GM12878 (cell line): Measurements from ENCODE around the gene LURAP1L. TPM values are rescaled to one million over a fixed set of nuclear protein-coding genes. Genes with fewer than 3 reads are reported as not detected.
A peak's percentile ranks its signal among the peaks of the same experiment; 100 is the strongest.

Source experiments
- ATAC-seq: fragments of 200-7000 bp; cut with Tn5 transposase; 3 replicates; pipeline ENCODE4 v1.9.1; 2020; ENCODE audit warnings: mild to moderate bottlenecking, moderate library complexity
- BruUV-seq: library from RNA; stranded (reverse); fragments of 400-500 nt; replicated peaks from 2 replicates; lab custom pipeline; 2021; lab: Mats Ljungman, UMichigan
- CTCF ChIA-PET: fragments of 300-600 bp; sonication (Branson Sonifier 250); formaldehyde crosslinking; extraction: SDS; loops from one replicate; lab custom pipeline; 2021; ENCODE audit warnings: inconsistent platforms; lab: Yijun Ruan, JAX
- POLR2A ChIA-PET: fragments of 350-600 bp; formaldehyde crosslinking; extraction: SDS; loops from one replicate; lab custom pipeline; 2021; ENCODE audit warnings: inconsistent platforms; lab: Charles Lee
- RAD21 ChIA-PET: fragments of 300-600 bp; sonication (Branson Sonifier 250); formaldehyde crosslinking; loops from one replicate; lab custom pipeline; 2023; ENCODE audit warnings: antibody characterized with exemption; ENCODE audit not compliant: unreplicated experiment; lab: Charles Lee
- SMC1A ChIA-PET: fragments of 300-600 bp; sonication (Branson Sonifier 250); formaldehyde crosslinking; loops from one replicate; lab custom pipeline; 2023; ENCODE audit not compliant: unreplicated experiment, uncharacterized antibody; lab: Charles Lee
- DNase-seq: peaks from one replicate; pipeline ENCODE4 v3.0.0-alpha.2; 2011; ENCODE audit warnings: low read depth, low spot score
- FAIRE-seq: peaks from 3 replicates; lab custom pipeline; 2011; peaks lifted over from hg19 to GRCh38; lab: Jason Lieb, UNC
- H2AFZ ChIP-seq: 2 replicates; pipeline ENCODE4 v1.6.0; 2011; ENCODE audit warnings: low read depth, low read length, control low read depth; ENCODE audit not compliant: control insufficient read depth
- H3K27ac ChIP-seq: 2 replicates; pipeline ENCODE4 v1.5.1; 2011; ENCODE audit warnings: control low read depth; ENCODE audit not compliant: control insufficient read depth, insufficient read depth
- H3K27me3 ChIP-seq, 2 experiments: replicated peaks in 1 of 2; 2 replicates each; pipeline versions ENCODE4 v1.6.0 to v1.6.1; 2011; ENCODE audit warnings: low read length in 1 of 2; ENCODE audit not compliant: control insufficient read depth in 2 of 2, insufficient read depth in 2 of 2
- H3K36me3 ChIP-seq, 2 experiments: 2 replicates each; pipeline ENCODE4 v1.5.1; 2011; ENCODE audit warnings: low read length in 1 of 2; ENCODE audit not compliant: control insufficient read depth in 2 of 2, insufficient read depth in 2 of 2
- H3K4me1 ChIP-seq: 2 replicates; pipeline ENCODE4 v1.6.1; 2011; ENCODE audit warnings: mild to moderate bottlenecking, low read length, moderate library complexity, mixed read lengths; ENCODE audit not compliant: control insufficient read depth, insufficient read depth
- H3K4me2 ChIP-seq: 2 replicates; pipeline ENCODE4 v1.6.0; 2011; ENCODE audit warnings: control low read depth; ENCODE audit not compliant: control insufficient read depth, insufficient read depth
- H3K4me3 ChIP-seq: fragments of 200-600 bp; sonication (generic); 2 replicates; pipeline ENCODE4 v1.5.1; 2016
- H3K79me2 ChIP-seq: 2 replicates; pipeline ENCODE4 v1.6.0; 2011; ENCODE audit warnings: low read length; ENCODE audit not compliant: control insufficient read depth, insufficient read depth
- H3K9ac ChIP-seq: 2 replicates; pipeline ENCODE4 v1.8.0; 2011; ENCODE audit warnings: low read length, control low read depth, mixed read lengths; ENCODE audit not compliant: control insufficient read depth, insufficient read depth
- H3K9me3 ChIP-seq: replicated peaks from 3 replicates; pipeline ENCODE4 v1.5.1; 2011; ENCODE audit warnings: mild to moderate bottlenecking, low read length; ENCODE audit not compliant: control insufficient read depth, insufficient read depth
- H4K20me1 ChIP-seq: 2 replicates; pipeline ENCODE4 v1.6.0; 2011; ENCODE audit not compliant: control insufficient read depth, insufficient read depth
- GABPA ChIP-seq: IDR thresholded peaks from 2 replicates; pipeline ENCODE4 v1.6.1; 2014; ENCODE audit warnings: antibody characterized with exemption, low read depth, mild to moderate bottlenecking, inconsistent platforms
- HCFC1 ChIP-seq: fragments of 150-350 bp; IDR thresholded peaks from 2 replicates; pipeline ENCODE4 v1.6.1; 2014; ENCODE audit warnings: low read length
- HDGF ChIP-seq: fragments of 450-650 bp; IDR thresholded peaks from 2 replicates; pipeline ENCODE4 v1.6.1; 2016; ENCODE audit warnings: antibody characterized with exemption
- LARP7 ChIP-seq: fragments of 450-650 bp; IDR thresholded peaks from 2 replicates; pipeline ENCODE4 v1.6.1; 2017; ENCODE audit warnings: mild to moderate bottlenecking
- MTA2 ChIP-seq: fragments of 450-650 bp; IDR thresholded peaks from 2 replicates; pipeline ENCODE4 v1.6.1; 2016; ENCODE audit warnings: low read depth, mild to moderate bottlenecking, moderate library complexity
- TCF3 ChIP-seq: IDR thresholded peaks from 2 replicates; pipeline ENCODE4 v1.6.1; 2012; ENCODE audit warnings: low read depth, mild to moderate bottlenecking, low read length, borderline replicate concordance; ENCODE audit not compliant: insufficient read depth
- ZZZ3 ChIP-seq: IDR thresholded peaks from 2 replicates; pipeline ENCODE4 v1.6.1; 2011; ENCODE audit warnings: low read depth; ENCODE audit not compliant: control insufficient read depth, insufficient read length
- WGBS: methylation state at CpG from one replicate; pipeline ENCODE4 v1.1.6; 2016; ENCODE audit warnings: low lambda C conversion rate; ENCODE audit not compliant: insufficient replicate concordance, insufficient coverage; ENCODE audit errors: missing lambda C conversion rate; 5-methylcytosine and 5-hydroxymethylcytosine counted together
- in situ Hi-C: fragments of 300-500 bp; cut with MboI; formaldehyde crosslinking; loops from 9 replicates; pipeline ENCODE4 v1.14.3; 2018; ENCODE audit warnings: mixed read lengths
- intact Hi-C: fragments of 100-400 bp; cut with micrococcal nuclease; formaldehyde crosslinking; loops from one replicate; pipeline ENCODE4 v1.14.2; 2022; ENCODE audit not compliant: unreplicated experiment
- polyA plus RNA-seq, 11 experiments: library from polyadenylated mRNA; depleted of rRNA in 4 of 11; unstranded in 6 of 11; stranded (reverse) in 5 of 11; fragments of >200 nt; fragmentation: Nextera tagmentation in 4 of 11; fragmentation: Illumina TruSeq in 1 of 11; extraction: Ambion mirVana in 4 of 11; extraction: Trizol in 1 of 11; gene quantifications; 1 replicate in 1 of 11; 2 replicates in 10 of 11; pipeline versions ENCODE4 v1.2.1 to v1.2.3, GENCODE V29; 2011 to 2016; ENCODE audit warnings: inconsistent platforms in 2 of 11, missing spikeins in 2 of 11, low read depth in 1 of 11
- total RNA-seq, 4 experiments: library from RNA; depleted of rRNA in 3 of 4; stranded (reverse); fragments of >200 nt in 3 of 4; fragmentation: Illumina TruSeq in 1 of 4; extraction: Trizol in 1 of 4; gene quantifications; 2 replicates each; pipeline versions ENCODE4 v1.2.1 to v1.2.3, GENCODE V29; 2013 to 2021
- TF ChIP-seq, protein P1 (sequence below): IDR thresholded peaks from 2 replicates; pipeline ENCODE4 v1.6.1; 2012; ENCODE audit warnings: low read depth, low read length, improper control_type of control experiment

Gene LURAP1L
- total and polyA plus RNA-seq, 10 of the 15 experiments (the other 5 are each of a cell fraction or from before 2014, with no cell fraction given) = 0.19 to 3.7 (median 0.69) TPM

DNA sequence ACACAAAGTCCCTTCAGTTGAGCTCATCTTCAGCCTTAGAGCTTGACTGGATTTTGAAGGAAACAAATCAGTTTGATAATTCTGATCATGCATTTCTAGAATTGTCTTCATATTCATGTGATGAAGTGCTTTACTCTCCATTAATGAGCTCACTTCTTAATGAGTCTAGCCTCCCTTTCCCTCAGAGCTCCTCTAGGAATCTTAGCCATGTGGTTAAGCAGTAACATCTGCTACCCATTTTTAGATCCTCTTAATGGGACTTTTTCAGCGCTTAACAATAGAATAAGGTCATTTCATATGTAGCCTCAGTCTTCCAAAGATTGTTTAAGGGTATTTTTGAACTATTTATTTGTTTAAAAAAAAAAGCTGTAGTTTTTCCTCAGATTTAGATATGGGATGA is 36.9 kb upstream of the LURAP1L start:
- FAIRE-seq = no peak
- Histone ChIP-seq H3K27ac (no peak overlapping the region), H3K36me3 (no peaks in the 10 kb centered on the region), H3K4me1 (no peaks in the 10 kb centered on the region), H3K9ac (no peak overlapping the region), H3K4me2 (no peak overlapping the region), H3K27me3 (no peaks in the 10 kb centered on the region), H4K20me1 (no peaks in the 10 kb centered on the region), H3K4me3 (no peak overlapping the region), H2AFZ (peak overlapping the region; percentile 29; the same call in 1 of the 2 replicates), H3K79me2 (no peaks in the 10 kb centered on the region), H3K9me3 (no peaks in the 10 kb centered on the region; the same call in 2 of the 3 replicates)
- in situ Hi-C loops (no loop called here), intact Hi-C loops (loop anchor here (5.0 kb wide), 1 partner anchor 34 kb away; no protein-coding TSS in a partner anchor)
- 38% methylated on average over 1 of the region's 1 CpG for WGBS
- TF ChIP-seq TCF3 (no peak), LARP7 (no peak), HCFC1 (no peak), HDGF (no peak), MTA2 (no peak), GABPA (no peak), ZZZ3 (no peak)
- TF ChIP-seq, protein P1, sequence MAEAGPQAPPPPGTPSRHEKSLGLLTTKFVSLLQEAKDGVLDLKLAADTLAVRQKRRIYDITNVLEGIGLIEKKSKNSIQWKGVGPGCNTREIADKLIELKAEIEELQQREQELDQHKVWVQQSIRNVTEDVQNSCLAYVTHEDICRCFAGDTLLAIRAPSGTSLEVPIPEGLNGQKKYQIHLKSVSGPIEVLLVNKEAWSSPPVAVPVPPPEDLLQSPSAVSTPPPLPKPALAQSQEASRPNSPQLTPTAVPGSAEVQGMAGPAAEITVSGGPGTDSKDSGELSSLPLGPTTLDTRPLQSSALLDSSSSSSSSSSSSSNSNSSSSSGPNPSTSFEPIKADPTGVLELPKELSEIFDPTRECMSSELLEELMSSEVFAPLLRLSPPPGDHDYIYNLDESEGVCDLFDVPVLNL = no peak
- no peak for ATAC-seq
- ChIA-PET CTCF (interaction anchor here (1.0 to 2.0 kb wide), 7 partner anchors 11 to 352 kb away, joined by 3 to 8 read pairs (median 6); no protein-coding TSS in a partner anchor), RAD21 (interaction anchor here (1.1 kb wide), 2 partner anchors 15 to 46 kb away, joined by 3 to 4 read pairs; no protein-coding TSS in a partner anchor), SMC1A (interaction anchor here (0.8 to 2.5 kb wide), 9 partner anchors 9 to 125 kb away, joined by 3 to 14 read pairs (median 3); no protein-coding TSS in a partner anchor), POLR2A (interaction anchor here (2.8 kb wide), 1 partner anchor 38 kb away, joined by 8 read pairs; no protein-coding TSS in a partner anchor)
- no peak for DNase-seq
- BruUV-seq = no TSS peak
